GM12878 (cell line): Measurements from ENCODE around the gene HNRNPA1. TPM values are rescaled to one million over a fixed set of nuclear protein-coding genes. Genes with fewer than 3 reads are reported as not detected.

Experiments
- ATAC-seq: fragments of 200-7000 bp; cut with Tn5 transposase; 3 replicates; pipeline ENCODE4 v1.9.1; 2020; ENCODE audit warnings: mild to moderate bottlenecking, moderate library complexity
- BruUV-seq: library from RNA; stranded (reverse); fragments of 400-500 nt; replicated peaks from 2 replicates; lab custom pipeline; 2021; lab: Mats Ljungman, UMichigan
- CTCF ChIA-PET: fragments of 300-600 bp; sonication (Branson Sonifier 250); formaldehyde crosslinking; extraction: SDS; loops from one replicate; lab custom pipeline; 2021; ENCODE audit warnings: inconsistent platforms; lab: Yijun Ruan, JAX
- POLR2A ChIA-PET: fragments of 350-600 bp; formaldehyde crosslinking; extraction: SDS; loops from one replicate; lab custom pipeline; 2021; ENCODE audit warnings: inconsistent platforms; lab: Charles Lee
- RAD21 ChIA-PET: fragments of 300-600 bp; sonication (Branson Sonifier 250); formaldehyde crosslinking; loops from one replicate; lab custom pipeline; 2023; ENCODE audit warnings: antibody characterized with exemption; ENCODE audit not compliant: unreplicated experiment; lab: Charles Lee
- SMC1A ChIA-PET: fragments of 300-600 bp; sonication (Branson Sonifier 250); formaldehyde crosslinking; loops from one replicate; lab custom pipeline; 2023; ENCODE audit not compliant: unreplicated experiment, uncharacterized antibody; lab: Charles Lee
- DNase-seq: peaks from one replicate; pipeline ENCODE4 v3.0.0-alpha.2; 2011; ENCODE audit warnings: low read depth, low spot score
- FAIRE-seq: peaks from 3 replicates; lab custom pipeline; 2011; peaks lifted over from hg19 to GRCh38; lab: Jason Lieb, UNC
- H2AFZ ChIP-seq: 2 replicates; pipeline ENCODE4 v1.6.0; 2011; ENCODE audit warnings: low read depth, low read length, control low read depth; ENCODE audit not compliant: control insufficient read depth
- H3K27ac ChIP-seq: 2 replicates; pipeline ENCODE4 v1.5.1; 2011; ENCODE audit warnings: control low read depth; ENCODE audit not compliant: control insufficient read depth, insufficient read depth
- H3K27me3 ChIP-seq, 2 experiments: replicated peaks in 1 of 2; 2 replicates each; pipeline versions ENCODE4 v1.6.0 to v1.6.1; 2011; ENCODE audit warnings: low read length in 1 of 2; ENCODE audit not compliant: control insufficient read depth in 2 of 2, insufficient read depth in 2 of 2
- H3K36me3 ChIP-seq, 2 experiments: 2 replicates each; pipeline ENCODE4 v1.5.1; 2011; ENCODE audit warnings: low read length in 1 of 2; ENCODE audit not compliant: control insufficient read depth in 2 of 2, insufficient read depth in 2 of 2
- H3K4me1 ChIP-seq: 2 replicates; pipeline ENCODE4 v1.6.1; 2011; ENCODE audit warnings: mild to moderate bottlenecking, low read length, moderate library complexity, mixed read lengths; ENCODE audit not compliant: control insufficient read depth, insufficient read depth
- H3K4me2 ChIP-seq: 2 replicates; pipeline ENCODE4 v1.6.0; 2011; ENCODE audit warnings: control low read depth; ENCODE audit not compliant: control insufficient read depth, insufficient read depth
- H3K4me3 ChIP-seq: fragments of 200-600 bp; sonication (generic); 2 replicates; pipeline ENCODE4 v1.5.1; 2016
- H3K79me2 ChIP-seq: 2 replicates; pipeline ENCODE4 v1.6.0; 2011; ENCODE audit warnings: low read length; ENCODE audit not compliant: control insufficient read depth, insufficient read depth
- H3K9ac ChIP-seq: 2 replicates; pipeline ENCODE4 v1.8.0; 2011; ENCODE audit warnings: low read length, control low read depth, mixed read lengths; ENCODE audit not compliant: control insufficient read depth, insufficient read depth
- H3K9me3 ChIP-seq: replicated peaks from 3 replicates; pipeline ENCODE4 v1.5.1; 2011; ENCODE audit warnings: mild to moderate bottlenecking, low read length; ENCODE audit not compliant: control insufficient read depth, insufficient read depth
- H4K20me1 ChIP-seq: 2 replicates; pipeline ENCODE4 v1.6.0; 2011; ENCODE audit not compliant: control insufficient read depth, insufficient read depth
- ESRRA ChIP-seq: IDR thresholded peaks from 2 replicates; pipeline ENCODE4 v1.6.1; 2012; ENCODE audit warnings: mild to moderate bottlenecking, low read length, improper control_type of control experiment
- IRF3 ChIP-seq: fragments of 450-650 bp; IDR thresholded peaks from 2 replicates; pipeline ENCODE4 v1.6.1; 2014; ENCODE audit warnings: mild to moderate bottlenecking
- NFXL1 ChIP-seq: fragments of 450-650 bp; IDR thresholded peaks from 2 replicates; pipeline ENCODE4 v1.6.1; 2017; ENCODE audit warnings: antibody characterized with exemption, mild to moderate bottlenecking, borderline replicate concordance
- NR2C2 ChIP-seq: IDR thresholded peaks from 2 replicates; pipeline ENCODE4 v1.6.1; 2011; ENCODE audit warnings: borderline replicate concordance, low read depth; ENCODE audit not compliant: control insufficient read depth, insufficient read length
- NRF1 ChIP-seq: conservative IDR thresholded peaks from 2 replicates; pipeline ENCODE4 v1.6.1; 2011; ENCODE audit warnings: mild to moderate bottlenecking, low read depth, low read length, improper control_type of control experiment
- SMAD1 ChIP-seq: fragments of 450-650 bp; IDR thresholded peaks from 2 replicates; pipeline ENCODE4 v1.6.1; 2018; ENCODE audit warnings: mild to moderate bottlenecking, low read depth; ENCODE audit not compliant: partially characterized antibody
- SP1 ChIP-seq: IDR thresholded peaks from one replicate; pipeline ENCODE4 v1.6.1; 2011; ENCODE audit warnings: low read depth, low read length
- SPI1 ChIP-seq: IDR thresholded peaks from 2 replicates; pipeline ENCODE4 v1.6.1; 2011; ENCODE audit warnings: low read depth, mild to moderate bottlenecking, low read length, moderate library complexity, borderline replicate concordance; ENCODE audit not compliant: insufficient read depth
- STAT1 ChIP-seq: fragments of 450-650 bp; conservative IDR thresholded peaks from 2 replicates; pipeline ENCODE4 v1.6.1; 2014; ENCODE audit warnings: antibody characterized with exemption, mild to moderate bottlenecking
- ZBTB11 ChIP-seq: fragments of 450-650 bp; formaldehyde crosslinking; IDR thresholded peaks from 2 replicates; pipeline ENCODE4 v1.5.0; 2022; ENCODE audit warnings: mild to moderate bottlenecking, missing genetic modification characterization
- WGBS: methylation state at CpG from one replicate; pipeline ENCODE4 v1.1.6; 2016; ENCODE audit warnings: low lambda C conversion rate; ENCODE audit not compliant: insufficient replicate concordance, insufficient coverage; ENCODE audit errors: missing lambda C conversion rate; 5-methylcytosine and 5-hydroxymethylcytosine counted together
- in situ Hi-C: fragments of 300-500 bp; cut with MboI; formaldehyde crosslinking; loops from 9 replicates; pipeline ENCODE4 v1.14.3; 2018; ENCODE audit warnings: mixed read lengths
- intact Hi-C: fragments of 100-400 bp; cut with micrococcal nuclease; formaldehyde crosslinking; loops from one replicate; pipeline ENCODE4 v1.14.2; 2022; ENCODE audit not compliant: unreplicated experiment
- polyA plus RNA-seq, 11 experiments: library from polyadenylated mRNA; depleted of rRNA in 4 of 11; unstranded in 6 of 11; stranded (reverse) in 5 of 11; fragments of >200 nt; fragmentation: Nextera tagmentation in 4 of 11; fragmentation: Illumina TruSeq in 1 of 11; extraction: Ambion mirVana in 4 of 11; extraction: Trizol in 1 of 11; gene quantifications; 1 replicate in 1 of 11; 2 replicates in 10 of 11; pipeline versions ENCODE4 v1.2.1 to v1.2.3, GENCODE V29; 2011 to 2016; ENCODE audit warnings: inconsistent platforms in 2 of 11, missing spikeins in 2 of 11, low read depth in 1 of 11
- total RNA-seq, 4 experiments: library from RNA; depleted of rRNA in 3 of 4; stranded (reverse); fragments of >200 nt in 3 of 4; fragmentation: Illumina TruSeq in 1 of 4; extraction: Trizol in 1 of 4; gene quantifications; 2 replicates each; pipeline versions ENCODE4 v1.2.1 to v1.2.3, GENCODE V29; 2013 to 2021
- TF ChIP-seq, protein P1 (sequence below): fragments of 450-650 bp; conservative IDR thresholded peaks from 2 replicates; pipeline ENCODE4 v1.6.1; 2017; ENCODE audit warnings: mild to moderate bottlenecking, moderate library complexity

The HNRNPA1 gene
- total and polyA plus RNA-seq, 10 of the 15 experiments (the other 5 are each of a cell fraction or from before 2014, with no cell fraction given), result 630 to 2,342 (median 1,407) TPM

DNA sequence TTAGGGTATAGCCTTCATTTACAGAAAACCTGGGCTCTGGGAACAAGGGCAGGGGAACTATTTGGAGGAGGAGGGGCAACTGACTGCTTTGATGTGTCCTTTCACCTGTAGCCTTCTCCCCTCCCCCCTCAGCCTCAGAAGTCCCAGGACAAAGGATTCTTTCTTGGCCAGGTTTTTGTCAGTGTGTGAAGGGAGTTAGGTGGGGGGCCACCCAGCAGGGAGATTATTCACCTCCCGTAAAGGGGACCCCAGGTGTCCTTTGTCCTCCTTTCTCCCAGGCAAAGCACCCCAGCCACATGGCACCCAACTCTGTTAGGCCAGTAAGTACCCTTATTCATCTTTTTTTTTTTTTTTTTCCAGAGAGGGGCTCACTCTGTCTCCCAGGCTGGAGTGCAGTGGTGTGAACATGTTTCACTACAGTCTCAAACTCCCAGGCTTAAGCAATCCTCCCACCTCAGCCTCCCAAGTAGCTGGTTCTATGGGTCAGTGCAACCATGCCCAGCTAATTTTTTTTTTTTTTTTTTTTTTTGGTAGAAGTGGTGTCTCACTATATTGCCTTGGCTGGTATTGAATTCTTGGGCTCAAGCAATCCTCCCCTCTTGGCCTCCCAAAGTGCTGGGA lies 21.0 kb downstream of the HNRNPA1 start:
- Histone ChIP-seq H3K27ac (no peak overlapping the region), H3K79me2 (no peaks in the 10 kb centered on the region), H3K9me3 (no peaks in the 10 kb centered on the region), H3K9ac (no peak overlapping the region), H3K36me3 (no peaks in the 10 kb centered on the region), H3K4me3 (no peak overlapping the region), H4K20me1 (no peaks in the 10 kb centered on the region), H3K4me2 (no peak overlapping the region), H3K4me1 (0 out of 2 replicates have a peak, but pooled peaks cover 3% of the 10 kb centered on the region), H2AFZ (no peak overlapping the region), H3K27me3 (peaks cover 12 to 29% of the 10 kb centered on the region in 2 experiments)
- DNase-seq, result no peak
- intact Hi-C loops, result no loop called here
- in situ Hi-C loops, result no loop called here
- RAD21 ChIA-PET, result interaction anchor here (0.6 kb wide), 1 partner anchor 21 kb away, joined by 4 read pairs; no protein-coding TSS in a partner anchor
- ATAC-seq, result no peak
- 92% methylated on average over 1 of the region's 1 CpG for WGBS
- TF ChIP-seq SMAD1, result no peak
- TF ChIP-seq NR2C2, result no peak
- TF ChIP-seq STAT1, result no peak
- no peak for TF ChIP-seq ESRRA
- FAIRE-seq, result no peak
- BruUV-seq, result no TSS peak
- POLR2A ChIA-PET, result no interaction called here
- CTCF ChIA-PET, result interaction anchor here (0.6 to 1.9 kb wide), 7 partner anchors 9 to 94 kb away, joined by 3 to 7 read pairs (median 3); partner anchors contain the start of gene COPZ1
- SMC1A ChIA-PET, result no interaction called here

DNA sequence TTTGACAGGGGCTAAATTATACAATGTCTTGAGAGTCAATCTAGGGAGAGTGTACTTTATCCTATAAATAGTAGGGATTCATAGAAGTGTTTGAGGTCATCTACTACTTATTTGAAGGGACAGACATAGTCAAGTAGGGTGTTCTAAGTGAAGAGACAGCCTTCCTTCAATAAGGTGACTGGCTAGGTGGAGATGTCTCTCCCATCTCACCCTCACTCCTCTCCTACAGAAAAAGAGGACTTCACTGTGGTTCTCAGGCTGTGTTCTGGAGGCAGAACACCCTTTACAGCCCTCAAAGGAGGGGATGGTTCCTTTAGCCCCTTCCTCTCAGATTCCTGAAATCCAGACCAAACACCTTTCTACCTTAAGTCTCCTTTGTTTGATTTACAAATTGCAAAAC lies 23.1 kb downstream of the HNRNPA1 start:
- no peaks in the 10 kb centered on the region for H3K9me3 ChIP-seq
- intact Hi-C loops, result no loop called here
- H4K20me1 ChIP-seq, result no peaks in the 10 kb centered on the region
- POLR2A ChIA-PET, result no interaction called here
- SMC1A ChIA-PET, result no interaction called here
- 0 out of 2 replicates have a peak, but pooled peaks cover 3% of the 10 kb centered on the region for H3K4me1 ChIP-seq
- in situ Hi-C loops, result no loop called here
- H3K27me3 ChIP-seq, result peaks cover 14 to 29% of the 10 kb centered on the region in 2 experiments
- no peaks in the 10 kb centered on the region for H3K36me3 ChIP-seq
- no peak for ATAC-seq
- no peaks in the 10 kb centered on the region for H3K79me2 ChIP-seq
- CTCF ChIA-PET, result no interaction called here
- RAD21 ChIA-PET, result no interaction called here
- no peak overlapping the region for H2AFZ ChIP-seq
- H3K4me2 ChIP-seq, result no peak overlapping the region
- no peak for DNase-seq
- H3K27ac ChIP-seq, result no peak overlapping the region
- no peak overlapping the region for H3K9ac ChIP-seq
- BruUV-seq, result no TSS peak
- FAIRE-seq, result no peak
- no peak overlapping the region for H3K4me3 ChIP-seq
- TF ChIP-seq SPI1, result no peak
- TF ChIP-seq NRF1, result no peak
- TF ChIP-seq IRF3, result no peak
- no peak for TF ChIP-seq NFXL1
- TF ChIP-seq ZBTB11 (CRISPR knock-in tag), result no peak
- no peak for TF ChIP-seq SP1
- TF ChIP-seq, protein P1, sequence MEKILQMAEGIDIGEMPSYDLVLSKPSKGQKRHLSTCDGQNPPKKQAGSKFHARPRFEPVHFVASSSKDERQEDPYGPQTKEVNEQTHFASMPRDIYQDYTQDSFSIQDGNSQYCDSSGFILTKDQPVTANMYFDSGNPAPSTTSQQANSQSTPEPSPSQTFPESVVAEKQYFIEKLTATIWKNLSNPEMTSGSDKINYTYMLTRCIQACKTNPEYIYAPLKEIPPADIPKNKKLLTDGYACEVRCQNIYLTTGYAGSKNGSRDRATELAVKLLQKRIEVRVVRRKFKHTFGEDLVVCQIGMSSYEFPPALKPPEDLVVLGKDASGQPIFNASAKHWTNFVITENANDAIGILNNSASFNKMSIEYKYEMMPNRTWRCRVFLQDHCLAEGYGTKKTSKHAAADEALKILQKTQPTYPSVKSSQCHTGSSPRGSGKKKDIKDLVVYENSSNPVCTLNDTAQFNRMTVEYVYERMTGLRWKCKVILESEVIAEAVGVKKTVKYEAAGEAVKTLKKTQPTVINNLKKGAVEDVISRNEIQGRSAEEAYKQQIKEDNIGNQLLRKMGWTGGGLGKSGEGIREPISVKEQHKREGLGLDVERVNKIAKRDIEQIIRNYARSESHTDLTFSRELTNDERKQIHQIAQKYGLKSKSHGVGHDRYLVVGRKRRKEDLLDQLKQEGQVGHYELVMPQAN, result no peak
